ENCODE measurements around the gene HM13.
"Not testable (repeated sequence)": the region's sequence is repeated elsewhere in the genome, so short reads cannot be mapped to it uniquely, and the experiment has no call there.

Gene HM13, protein sequence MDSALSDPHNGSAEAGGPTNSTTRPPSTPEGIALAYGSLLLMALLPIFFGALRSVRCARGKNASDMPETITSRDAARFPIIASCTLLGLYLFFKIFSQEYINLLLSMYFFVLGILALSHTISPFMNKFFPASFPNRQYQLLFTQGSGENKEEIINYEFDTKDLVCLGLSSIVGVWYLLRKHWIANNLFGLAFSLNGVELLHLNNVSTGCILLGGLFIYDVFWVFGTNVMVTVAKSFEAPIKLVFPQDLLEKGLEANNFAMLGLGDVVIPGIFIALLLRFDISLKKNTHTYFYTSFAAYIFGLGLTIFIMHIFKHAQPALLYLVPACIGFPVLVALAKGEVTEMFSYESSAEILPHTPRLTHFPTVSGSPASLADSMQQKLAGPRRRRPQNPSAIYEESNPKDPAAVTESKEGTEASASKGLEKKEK

DNA sequence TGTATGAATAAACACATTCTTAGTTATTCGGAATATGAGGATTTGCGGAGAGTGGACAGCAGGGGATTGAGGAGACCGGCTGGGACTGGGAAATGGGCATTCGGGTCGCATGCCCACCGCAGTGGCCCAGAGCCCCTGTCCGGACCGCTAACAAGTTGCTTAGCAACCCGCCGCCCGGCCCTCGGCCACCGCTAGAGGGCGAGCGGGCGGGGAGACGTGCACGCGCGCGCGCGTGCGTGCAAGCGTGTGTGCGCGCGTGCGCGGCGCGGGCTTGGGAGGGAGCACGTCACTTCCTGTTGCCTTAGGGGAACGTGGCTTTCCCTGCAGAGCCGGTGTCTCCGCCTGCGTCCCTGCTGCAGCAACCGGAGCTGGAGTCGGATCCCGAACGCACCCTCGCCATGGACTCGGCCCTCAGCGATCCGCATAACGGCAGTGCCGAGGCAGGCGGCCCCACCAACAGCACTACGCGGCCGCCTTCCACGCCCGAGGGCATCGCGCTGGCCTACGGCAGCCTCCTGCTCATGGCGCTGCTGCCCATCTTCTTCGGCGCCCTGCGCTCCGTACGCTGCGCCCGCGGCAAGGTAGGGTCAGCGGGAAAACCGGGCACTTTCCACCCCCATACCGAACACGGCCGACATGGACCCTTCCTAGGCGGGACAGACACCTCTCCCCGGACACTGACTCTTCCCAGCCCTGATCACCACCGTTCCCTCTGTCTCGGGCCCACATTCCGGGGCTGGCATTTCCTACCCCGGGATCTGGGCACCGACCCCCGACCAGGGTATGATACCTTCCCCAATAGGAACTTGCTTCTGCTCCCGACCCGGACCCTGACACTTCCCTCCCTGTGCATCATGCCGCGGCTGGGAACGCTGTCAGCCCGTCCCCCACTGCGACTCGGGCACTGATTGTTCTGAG is at the start of gene HM13:
Gene HM13 (plus strand): TSS at position 289 of the 918 bp plus-strand sequence. CDS start 110 bp downstream, at position 399.
- H3K9ac ChIP-seq (ENCODE audit: low read length in 2 of 2): peak within 1 kb of the TSS; percentile 89
- no peaks in the 10 kb centered on the region for H3K9me3 ChIP-seq (ENCODE audit: control insufficient read depth in 2 of 2, low read length in 2 of 2)
- peak within 1 kb of the TSS; percentile 41 for H3K27ac ChIP-seq (ENCODE audit: low read length)
- H3K27me3 ChIP-seq (ENCODE audit: control insufficient read depth in 1 of 2, insufficient read depth in 2 of 2, low read length in 2 of 2): no peaks in the 10 kb centered on the region
- peaks cover 0 to 6% of the 10 kb centered on the region in 2 donors for H3K36me3 ChIP-seq (ENCODE audit: control insufficient read depth in 2 of 2, insufficient read depth in 2 of 2, low read length in 2 of 2)
- H3K4me1 ChIP-seq (ENCODE audit: control insufficient read depth, insufficient read depth, low read length): peaks cover 29% of the 10 kb centered on the region
- peak within 1 kb of the TSS; percentile 98 to 99 for H3K4me3 ChIP-seq (ENCODE audit: low read length in 2 of 2)

DNA sequence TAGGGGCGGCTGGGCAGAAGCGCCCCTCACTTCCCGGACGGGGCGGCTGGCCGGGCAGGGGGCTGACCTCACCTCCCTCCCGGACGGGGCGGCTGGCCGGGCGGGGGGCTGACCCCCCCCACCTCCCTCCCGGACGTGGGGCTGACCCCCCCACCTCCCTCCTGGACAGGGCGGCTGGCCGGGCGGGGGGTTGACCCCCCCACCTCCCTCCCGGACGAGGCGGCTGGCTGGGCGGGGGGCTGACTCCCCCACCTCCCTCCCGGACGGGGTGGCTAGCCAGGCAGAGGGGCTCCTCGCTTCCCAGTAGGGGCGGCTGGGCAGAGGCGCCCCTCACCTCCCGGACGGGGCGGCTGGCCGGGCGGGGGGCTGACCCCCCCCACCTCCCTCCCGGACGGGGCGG is 43.3 kb upstream of the HM13 start:
- H3K27ac ChIP-seq (ENCODE audit: low read length); H3K27me3 ChIP-seq (ENCODE audit: control insufficient read depth in 1 of 2, insufficient read depth in 2 of 2, low read length in 2 of 2); H3K36me3 ChIP-seq (ENCODE audit: control insufficient read depth in 2 of 2, insufficient read depth in 2 of 2, low read length in 2 of 2); H3K4me3 ChIP-seq (ENCODE audit: low read length in 2 of 2); H3K9me3 ChIP-seq (ENCODE audit: control insufficient read depth in 2 of 2, low read length in 2 of 2); H3K9ac ChIP-seq (ENCODE audit: low read length in 2 of 2): not testable (repeated sequence)
- H3K4me1 ChIP-seq (ENCODE audit: control insufficient read depth, insufficient read depth, low read length): peaks cover 16% of the 10 kb centered on the region

DNA sequence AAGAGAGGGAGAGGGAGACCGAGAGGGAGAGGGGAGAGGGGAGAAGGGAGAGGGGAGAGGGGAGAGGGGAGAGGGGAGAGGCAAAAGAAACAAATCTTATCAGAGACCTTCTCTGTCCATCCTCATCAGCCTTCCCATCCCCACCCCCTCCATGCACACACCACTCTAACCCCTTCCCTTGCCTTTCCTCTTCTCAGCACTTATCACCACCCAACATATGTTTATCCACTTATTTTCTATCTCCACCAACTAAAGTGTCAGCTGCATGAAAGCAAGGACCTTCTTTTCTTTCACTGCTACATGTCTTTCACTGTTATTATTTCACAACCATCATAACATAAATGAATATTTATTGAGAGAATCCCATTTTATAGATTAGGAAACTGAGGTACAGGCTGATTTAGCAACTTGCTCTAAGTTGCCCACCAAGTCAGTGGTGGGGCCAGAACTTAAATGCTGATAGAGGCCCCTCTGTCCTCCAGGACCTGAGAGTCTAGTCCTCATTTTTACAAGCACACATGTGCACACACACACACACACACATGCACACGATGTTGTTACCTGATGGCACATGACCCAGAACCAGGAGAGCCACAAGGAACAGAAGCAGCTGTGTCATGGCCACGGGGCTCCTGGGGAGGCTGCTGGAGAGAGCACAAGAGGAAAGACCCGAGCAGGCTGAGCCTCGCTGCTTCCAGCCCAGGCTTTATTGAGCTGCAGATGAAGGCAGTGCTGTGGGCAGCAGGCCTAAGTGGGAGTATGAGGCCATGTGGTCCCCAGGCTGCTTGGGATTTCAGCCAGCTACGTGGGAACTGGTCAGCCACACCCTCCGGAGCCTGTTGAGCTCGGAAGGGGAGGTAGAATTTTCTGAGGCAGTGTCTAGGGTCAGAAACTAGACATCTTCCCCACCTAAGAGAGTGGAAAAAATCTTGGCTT is 41.6 kb upstream of the HM13 start:
- Histone ChIP-seq H3K27ac (ENCODE audit: low read length) (no peak overlapping the region), H3K36me3 (ENCODE audit: control insufficient read depth in 2 of 2, insufficient read depth in 2 of 2, low read length in 2 of 2) (no peaks in the 10 kb centered on the region), H3K27me3 (ENCODE audit: control insufficient read depth in 1 of 2, insufficient read depth in 2 of 2, low read length in 2 of 2) (peaks cover 10 to 18% of the 10 kb centered on the region in 2 donors), H3K4me3 (ENCODE audit: low read length in 2 of 2) (no peak overlapping the region), H3K9ac (ENCODE audit: low read length in 2 of 2) (no peak overlapping the region), H3K4me1 (ENCODE audit: control insufficient read depth, insufficient read depth, low read length) (peaks cover 20% of the 10 kb centered on the region), H3K9me3 (ENCODE audit: control insufficient read depth in 2 of 2, low read length in 2 of 2) (no peaks in the 10 kb centered on the region)

DNA sequence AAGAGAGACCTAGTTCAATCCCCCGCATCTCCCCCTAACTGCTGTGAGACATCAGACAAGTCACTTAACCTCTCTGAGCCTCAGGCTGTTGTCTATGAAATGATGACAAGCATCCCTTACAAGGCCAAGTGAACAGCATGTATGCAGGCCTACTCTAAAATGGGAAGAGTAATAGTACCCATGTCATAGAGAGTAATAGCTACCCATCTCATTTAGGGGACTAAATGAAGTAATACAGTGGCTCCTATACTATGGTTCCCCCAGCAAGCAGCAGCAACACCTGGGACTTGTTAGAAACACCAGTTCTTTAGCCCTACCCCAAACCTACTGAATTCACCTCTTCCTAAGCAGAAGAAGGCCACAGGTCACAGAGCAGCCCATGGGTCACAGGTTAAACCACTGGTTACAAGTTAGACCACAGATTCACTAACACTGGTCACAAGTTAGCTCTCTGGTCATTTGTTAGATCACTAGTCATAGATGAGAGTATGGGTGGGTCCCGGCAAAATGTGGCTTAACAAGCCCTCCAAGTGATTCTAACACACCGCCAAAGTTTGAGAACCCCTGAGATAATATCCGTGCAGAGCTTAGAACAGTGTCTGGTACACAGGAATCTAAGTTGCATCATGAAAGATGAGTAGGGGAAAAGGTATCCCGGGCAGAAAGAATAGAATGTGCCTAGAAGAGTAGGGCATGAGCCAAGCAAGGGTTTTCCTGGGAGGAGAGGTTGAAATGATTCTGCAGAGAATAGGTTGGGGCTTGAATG is 40.7 kb upstream of the HM13 start:
- Histone ChIP-seq H3K4me1 (ENCODE audit: control insufficient read depth, insufficient read depth, low read length) (peaks cover 20% of the 10 kb centered on the region), H3K27ac (ENCODE audit: low read length) (no peak overlapping the region), H3K4me3 (ENCODE audit: low read length in 2 of 2) (no peak overlapping the region), H3K9ac (ENCODE audit: low read length in 2 of 2) (no peak overlapping the region), H3K9me3 (ENCODE audit: control insufficient read depth in 2 of 2, low read length in 2 of 2) (no peaks in the 10 kb centered on the region), H3K36me3 (ENCODE audit: control insufficient read depth in 2 of 2, insufficient read depth in 2 of 2, low read length in 2 of 2) (no peaks in the 10 kb centered on the region), H3K27me3 (ENCODE audit: control insufficient read depth in 1 of 2, insufficient read depth in 2 of 2, low read length in 2 of 2) (peaks cover 10 to 19% of the 10 kb centered on the region in 2 donors)

DNA sequence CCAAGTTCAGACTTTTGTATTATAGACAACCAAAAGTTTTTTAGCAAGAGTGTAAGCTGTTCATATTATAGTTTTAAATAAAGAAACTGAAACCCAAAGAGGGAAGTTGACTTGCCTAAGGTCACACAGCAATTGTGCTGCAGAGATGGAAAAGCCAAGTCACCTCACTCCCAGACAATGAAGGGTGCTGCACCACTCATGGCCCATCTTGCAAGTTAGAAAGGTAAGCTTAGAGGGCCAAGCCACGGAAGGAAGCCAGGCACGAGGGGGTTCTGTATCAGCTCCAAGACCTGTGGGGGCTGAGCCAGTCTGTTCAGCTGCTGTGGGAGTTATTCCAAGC is 40.2 kb upstream of the HM13 start:
- H3K9me3 ChIP-seq (ENCODE audit: control insufficient read depth in 2 of 2, low read length in 2 of 2): no peaks in the 10 kb centered on the region

DNA sequence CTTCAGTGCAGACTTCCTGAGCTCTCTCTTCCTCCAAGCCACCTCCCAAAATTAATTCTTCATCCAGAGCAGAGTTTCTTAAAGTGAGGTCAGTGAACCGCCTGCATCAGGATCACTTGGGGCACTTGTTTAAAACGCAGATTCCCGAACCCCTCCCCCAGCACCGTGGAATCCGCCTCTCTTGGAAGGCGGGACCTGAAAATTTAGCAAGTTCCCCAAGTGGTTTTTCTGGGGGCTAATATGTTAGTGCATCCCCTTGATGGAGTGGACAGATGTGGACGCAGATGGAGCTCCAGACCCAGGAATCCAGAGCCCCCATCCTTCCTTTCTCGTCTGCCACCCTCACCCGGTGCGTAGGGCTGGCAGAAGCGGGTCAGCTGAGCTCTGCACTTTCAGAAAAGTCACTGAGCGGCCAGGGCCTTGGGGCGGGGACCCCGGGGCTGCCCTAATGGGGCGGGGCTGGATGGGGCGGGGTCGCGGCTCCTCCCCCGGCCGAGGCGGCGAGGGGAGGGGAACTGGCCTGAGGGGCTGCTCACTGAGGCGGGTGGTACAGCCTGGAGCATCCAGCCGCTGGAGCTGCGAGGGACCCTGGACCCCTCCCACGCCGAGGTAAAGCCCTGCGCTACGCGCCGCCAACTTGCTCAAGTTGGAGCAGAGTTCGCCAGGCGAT is 39.3 kb upstream of the HM13 start, which contains the start of the genes DEFB124 and REM1:
Gene DEFB124 (minus strand): TSS at position 370 of the 670 bp plus-strand sequence. CDS start 2,114 bp downstream, outside the sequence.
Gene REM1 (plus strand): TSS at position 531 of the 670 bp plus-strand sequence. CDS start 1,158 bp downstream, outside the sequence.
- H3K9ac ChIP-seq (ENCODE audit: low read length in 2 of 2): peak within 1 kb of the TSS; percentile 47 to 62
- H3K9me3 ChIP-seq (ENCODE audit: control insufficient read depth in 2 of 2, low read length in 2 of 2): no peaks in the 10 kb centered on the region
- peak within 1 kb of the TSS; percentile 72 to 81 for H3K4me3 ChIP-seq (ENCODE audit: low read length in 2 of 2)
- no peaks in the 10 kb centered on the region for H3K36me3 ChIP-seq (ENCODE audit: control insufficient read depth in 2 of 2, insufficient read depth in 2 of 2, low read length in 2 of 2)
- no peak within 1 kb of the TSS for H3K27ac ChIP-seq (ENCODE audit: low read length)
- H3K27me3 ChIP-seq (ENCODE audit: control insufficient read depth in 1 of 2, insufficient read depth in 2 of 2, low read length in 2 of 2): peaks cover 10 to 19% of the 10 kb centered on the region in 2 donors
- peaks cover 20% of the 10 kb centered on the region for H3K4me1 ChIP-seq (ENCODE audit: control insufficient read depth, insufficient read depth, low read length)

More for the DNA sequence above, 40.2 kb upstream of the HM13 start:
- H3K9ac ChIP-seq (ENCODE audit: low read length in 2 of 2): no peak overlapping the region
- no peak overlapping the region for H3K4me3 ChIP-seq (ENCODE audit: low read length in 2 of 2)
- H3K27me3 ChIP-seq (ENCODE audit: control insufficient read depth in 1 of 2, insufficient read depth in 2 of 2, low read length in 2 of 2): peaks cover 10 to 19% of the 10 kb centered on the region in 2 donors
- H3K4me1 ChIP-seq (ENCODE audit: control insufficient read depth, insufficient read depth, low read length): peaks cover 20% of the 10 kb centered on the region
- H3K36me3 ChIP-seq (ENCODE audit: control insufficient read depth in 2 of 2, insufficient read depth in 2 of 2, low read length in 2 of 2): no peaks in the 10 kb centered on the region
- H3K27ac ChIP-seq (ENCODE audit: low read length): no peak overlapping the region

DNA sequence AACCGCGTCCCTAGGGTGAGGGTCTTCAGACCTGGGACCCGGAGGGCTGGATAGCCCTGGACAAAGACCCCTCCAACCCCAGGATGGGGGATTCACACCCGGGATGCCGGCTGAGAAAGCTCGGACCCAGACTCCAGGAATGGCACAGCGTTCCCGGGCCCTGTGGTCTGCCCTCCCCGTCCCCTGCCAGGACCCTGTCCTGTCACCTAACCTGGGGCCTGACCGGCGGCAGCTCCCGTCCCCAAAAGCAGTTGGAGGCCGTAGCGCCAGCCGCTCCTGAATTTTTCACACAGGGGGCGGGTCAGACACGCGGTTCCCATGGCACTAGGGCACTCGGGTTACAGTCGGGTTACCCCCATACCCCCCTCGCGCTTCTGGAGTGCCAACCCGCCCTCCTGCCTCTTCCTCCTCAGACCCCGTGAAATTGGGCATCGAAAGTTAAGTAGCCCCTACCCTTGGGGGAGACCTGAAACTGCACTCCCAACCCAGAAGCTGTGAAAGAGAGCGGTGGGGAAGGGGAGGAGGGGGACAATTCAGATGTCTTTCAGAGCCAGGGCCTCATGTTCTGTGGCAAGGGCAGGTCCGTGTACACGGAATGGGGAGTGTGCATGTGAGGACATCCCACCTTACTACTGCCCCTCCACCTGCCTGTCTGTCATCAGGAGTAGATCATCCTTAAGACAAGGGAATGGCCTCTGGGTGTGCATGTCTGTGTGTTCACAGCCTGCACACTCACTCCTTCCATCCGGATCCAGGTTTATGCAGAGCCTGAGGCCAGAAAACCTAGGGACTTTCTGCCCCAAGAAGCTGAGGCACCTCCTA is 38.6 kb upstream of the HM13 start:
- Histone ChIP-seq H3K27ac (ENCODE audit: low read length) (no peak overlapping the region), H3K36me3 (ENCODE audit: control insufficient read depth in 2 of 2, insufficient read depth in 2 of 2, low read length in 2 of 2) (no peaks in the 10 kb centered on the region), H3K9me3 (ENCODE audit: control insufficient read depth in 2 of 2, low read length in 2 of 2) (no peaks in the 10 kb centered on the region), H3K9ac (ENCODE audit: low read length in 2 of 2) (peak overlapping the region; percentile 47 to 62), H3K27me3 (ENCODE audit: control insufficient read depth in 1 of 2, insufficient read depth in 2 of 2, low read length in 2 of 2) (peaks cover 10 to 19% of the 10 kb centered on the region in 2 donors), H3K4me3 (ENCODE audit: low read length in 2 of 2) (peak overlapping the region; percentile 72 to 81), H3K4me1 (ENCODE audit: control insufficient read depth, insufficient read depth, low read length) (peaks cover 20% of the 10 kb centered on the region)

DNA sequence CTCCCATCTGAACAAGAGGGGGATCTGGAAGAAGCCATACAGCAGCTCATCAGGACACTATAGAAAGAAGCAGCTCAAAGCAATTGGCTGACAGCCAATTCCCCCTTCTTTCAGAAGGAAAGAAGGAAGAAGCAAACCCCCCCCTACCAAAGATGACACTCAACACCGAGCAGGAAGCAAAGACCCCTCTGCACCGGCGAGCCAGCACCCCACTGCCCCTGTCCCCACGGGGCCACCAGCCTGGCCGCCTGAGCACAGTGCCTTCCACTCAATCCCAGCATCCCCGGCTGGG is 38.0 kb upstream of the HM13 start:
- Histone ChIP-seq H3K4me3 (ENCODE audit: low read length in 2 of 2) (peak overlapping the region in 1 of 2 donors; percentile 72), H3K4me1 (ENCODE audit: control insufficient read depth, insufficient read depth, low read length) (peaks cover 20% of the 10 kb centered on the region), H3K36me3 (ENCODE audit: control insufficient read depth in 2 of 2, insufficient read depth in 2 of 2, low read length in 2 of 2) (no peaks in the 10 kb centered on the region), H3K27me3 (ENCODE audit: control insufficient read depth in 1 of 2, insufficient read depth in 2 of 2, low read length in 2 of 2) (peaks cover 10 to 19% of the 10 kb centered on the region in 2 donors), H3K27ac (ENCODE audit: low read length) (no peak overlapping the region), H3K9me3 (ENCODE audit: control insufficient read depth in 2 of 2, low read length in 2 of 2) (no peaks in the 10 kb centered on the region), H3K9ac (ENCODE audit: low read length in 2 of 2) (no peak overlapping the region)

Data from stomach smooth muscle (tissue), 2 donors.